Neuronal stem cell (in vitro differentiated cells): ENCODE data around the gene ARMC5.
"Not testable (repeated sequence)": the region's sequence is repeated elsewhere in the genome, so short reads cannot be mapped to it uniquely, and the experiment has no call there.

Source experiments
- DNase-seq: peaks from one replicate; pipeline ENCODE4 v3.0.0-alpha.2; 2013; ENCODE audit warnings: low spot score
- H2AFZ ChIP-seq: one replicate; pipeline ENCODE4 v1.6.1; 2013; ENCODE audit warnings: mild to moderate bottlenecking, low read length, inconsistent platforms
- H2AK5ac ChIP-seq: 2 replicates; pipeline ENCODE4 v1.6.1; 2013; ENCODE audit warnings: low read depth, mild to moderate bottlenecking, inconsistent platforms, low read length, moderate library complexity, mixed read lengths
- H2BK120ac ChIP-seq: 2 replicates; pipeline ENCODE4 v1.6.1; 2013; ENCODE audit warnings: low read depth, mild to moderate bottlenecking, inconsistent platforms, low read length, moderate library complexity, mixed read lengths
- H2BK12ac ChIP-seq: one replicate; pipeline ENCODE4 v1.6.1; 2013; ENCODE audit warnings: low read length, inconsistent platforms
- H2BK15ac ChIP-seq: 2 replicates; pipeline ENCODE4 v1.6.1; 2013; ENCODE audit warnings: mild to moderate bottlenecking, low read length, inconsistent platforms, mixed read lengths
- H2BK5ac ChIP-seq: one replicate; pipeline ENCODE4 v1.6.1; 2013; ENCODE audit warnings: inconsistent platforms, mild to moderate bottlenecking, low read length, moderate library complexity
- H3K14ac ChIP-seq: one replicate; pipeline ENCODE4 v1.6.1; 2013; ENCODE audit warnings: low read length, inconsistent platforms
- H3K18ac ChIP-seq: 2 replicates; pipeline ENCODE4 v1.6.1; 2013; ENCODE audit warnings: low read length, inconsistent platforms
- H3K23ac ChIP-seq: 2 replicates; pipeline ENCODE4 v1.6.1; 2013; ENCODE audit warnings: low read depth, mild to moderate bottlenecking, mixed read lengths, low read length, inconsistent platforms; ENCODE audit not compliant: poor library complexity
- H3K27ac ChIP-seq: replicated peaks from 3 replicates; pipeline ENCODE4 v1.5.1; 2013; ENCODE audit warnings: low read length, inconsistent platforms
- H3K27me3 ChIP-seq, 3 experiments: 2 replicates each; pipeline ENCODE4 v1.6.1; 2013; ENCODE audit warnings: low read length in 3 of 3, mild to moderate bottlenecking in 2 of 3, inconsistent platforms in 1 of 3, low read depth in 1 of 3, mixed read lengths in 1 of 3, moderate library complexity in 1 of 3; ENCODE audit not compliant: control insufficient read depth in 3 of 3, insufficient read depth in 3 of 3
- H3K36me3 ChIP-seq, 2 donors: replicated peaks in 1 of 2; 2 replicates each; pipeline ENCODE4 v1.6.1; 2013; ENCODE audit warnings: low read length in 2 of 2; ENCODE audit not compliant: control insufficient read depth in 2 of 2, insufficient read depth in 2 of 2
- H3K4ac ChIP-seq: 2 replicates; pipeline ENCODE4 v1.6.1; 2013; ENCODE audit warnings: inconsistent platforms, mild to moderate bottlenecking, low read length, moderate library complexity
- H3K4me1 ChIP-seq, 2 donors: 1 replicate in 1 of 2; 2 replicates in 1 of 2; pipeline ENCODE4 v1.6.1; 2013; ENCODE audit warnings: low read length in 2 of 2, low read depth in 1 of 2; ENCODE audit not compliant: control insufficient read depth in 2 of 2, insufficient read depth in 1 of 2
- H3K4me2 ChIP-seq: one replicate; pipeline ENCODE4 v1.6.1; 2013; ENCODE audit warnings: mild to moderate bottlenecking, low read length, inconsistent platforms; ENCODE audit not compliant: insufficient read depth, poor library complexity, severe bottlenecking
- H3K4me3 ChIP-seq, 2 donors: 2 replicates each; pipeline ENCODE4 v1.5.1; 2013; ENCODE audit warnings: low read length in 2 of 2, mild to moderate bottlenecking in 2 of 2, inconsistent platforms in 1 of 2, moderate library complexity in 1 of 2
- H3K79me1 ChIP-seq: one replicate; pipeline ENCODE4 v1.6.1; 2013; ENCODE audit warnings: low read depth, mild to moderate bottlenecking, inconsistent platforms, low read length, moderate library complexity
- H3K9ac ChIP-seq: one replicate; pipeline ENCODE4 v1.6.1; 2013; ENCODE audit warnings: mild to moderate bottlenecking, low read depth, low read length, inconsistent platforms; ENCODE audit not compliant: poor library complexity
- H3K9me3 ChIP-seq, 2 donors: replicated peaks in 1 of 2; 2 replicates each; pipeline versions ENCODE3 to v1.6.1; 2013; ENCODE audit warnings: low read length in 2 of 2, mild to moderate bottlenecking in 2 of 2, inconsistent platforms in 1 of 2, low read depth in 1 of 2, mixed read lengths in 1 of 2, moderate library complexity in 1 of 2; ENCODE audit not compliant: control insufficient read depth in 2 of 2, insufficient read depth in 1 of 2
- H4K8ac ChIP-seq: one replicate; pipeline ENCODE4 v1.6.1; 2013; ENCODE audit warnings: low read depth, mild to moderate bottlenecking, inconsistent platforms, low read length, moderate library complexity
- H4K91ac ChIP-seq: one replicate; pipeline ENCODE4 v1.6.1; 2013; ENCODE audit warnings: low read length, low read depth, mild to moderate bottlenecking, inconsistent platforms; ENCODE audit not compliant: poor library complexity
- WGBS, 2 donors: extraction: QIAGEN DNeasy Blood & Tissue Kit; methylation state at CpG; one replicate each; pipeline ENCODE4 v1.1.7; 2013; ENCODE audit warnings: missing lambda C conversion rate in 2 of 2, mixed read lengths in 1 of 2; ENCODE audit not compliant: insufficient read length in 2 of 2, insufficient replicate concordance in 1 of 2; ENCODE audit errors: extremely low coverage in 2 of 2; 5-methylcytosine and 5-hydroxymethylcytosine counted together

The ARMC5 gene

GRCh38 chr16:31438414-31438813 is 20.9 kb upstream of the ARMC5 start:
- no peak overlapping the region for H2AK5ac ChIP-seq
- no peak overlapping the region for H3K4ac ChIP-seq
- H2BK12ac ChIP-seq: no peak overlapping the region
- H2AFZ ChIP-seq: no peak overlapping the region
- no peaks in the 10 kb centered on the region for H3K27me3 ChIP-seq
- no peak overlapping the region for H3K4me3 ChIP-seq
- H3K9me3 ChIP-seq: no peaks in the 10 kb centered on the region
- whole genome bisulfite sequencing, 2 donors: no CpG with 5 or more reads among the region's 2 CpGs
- no peaks in the 10 kb centered on the region for H3K36me3 ChIP-seq
- no peak overlapping the region for H3K23ac ChIP-seq
- H3K27ac ChIP-seq: no peak overlapping the region
- H3K4me2 ChIP-seq: no peak overlapping the region
- no peaks in the 10 kb centered on the region for H3K79me1 ChIP-seq
- no peak overlapping the region for H2BK120ac ChIP-seq
- no peak overlapping the region for H3K14ac ChIP-seq
- no peak overlapping the region for H2BK15ac ChIP-seq
- no peak overlapping the region for H4K91ac ChIP-seq
- no peak for DNase-seq
- no peak overlapping the region for H3K18ac ChIP-seq
- no peak overlapping the region for H4K8ac ChIP-seq
- no peak overlapping the region for H2BK5ac ChIP-seq
- no peaks in the 10 kb centered on the region for H3K4me1 ChIP-seq
- H3K9ac ChIP-seq: no peak overlapping the region

- not testable (repeated sequence) for H3K9ac ChIP-seq, H2AFZ ChIP-seq, H3K27ac ChIP-seq, H2BK15ac ChIP-seq, H2AK5ac ChIP-seq, H3K27me3 ChIP-seq, H3K14ac ChIP-seq, H3K4me3 ChIP-seq, H3K79me1 ChIP-seq, H4K8ac ChIP-seq, H3K18ac ChIP-seq, H3K36me3 ChIP-seq, H3K4me2 ChIP-seq, H3K9me3 ChIP-seq, H3K23ac ChIP-seq, H3K4me1 ChIP-seq, H2BK5ac ChIP-seq, H2BK12ac ChIP-seq, H2BK120ac ChIP-seq, DNase-seq, H4K91ac ChIP-seq, H3K4ac ChIP-seq
- no CpG with 5 or more reads among the region's 4 CpGs for WGBS, 2 donors
Measured at GRCh38 chr16:31439023-31439422, 20.3 kb upstream of the ARMC5 start.

GRCh38 chr16:31439519-31439918 is 19.8 kb upstream of the ARMC5 start:
- no peak overlapping the region for H4K8ac ChIP-seq
- no peak for DNase-seq
- no peak overlapping the region for H4K91ac ChIP-seq
- H3K27me3 ChIP-seq: no peaks in the 10 kb centered on the region
- no CpG with 5 or more reads among the region's 3 CpGs for WGBS, 2 donors
- no peaks in the 10 kb centered on the region for H3K4me1 ChIP-seq
- H2AFZ ChIP-seq: no peak overlapping the region
- H2AK5ac ChIP-seq: no peak overlapping the region
- H3K4me3 ChIP-seq: no peak overlapping the region
- no peak overlapping the region for H3K27ac ChIP-seq
- H2BK15ac ChIP-seq: no peak overlapping the region
- no peaks in the 10 kb centered on the region for H3K9me3 ChIP-seq
- H3K36me3 ChIP-seq: no peaks in the 10 kb centered on the region
- no peak overlapping the region for H3K14ac ChIP-seq
- no peak overlapping the region for H2BK12ac ChIP-seq
- no peak overlapping the region for H3K18ac ChIP-seq
- no peaks in the 10 kb centered on the region for H3K79me1 ChIP-seq
- H2BK120ac ChIP-seq: no peak overlapping the region
- H3K4ac ChIP-seq: no peak overlapping the region
- H3K9ac ChIP-seq: no peak overlapping the region
- H3K23ac ChIP-seq: no peak overlapping the region
- H2BK5ac ChIP-seq: no peak overlapping the region
- H3K4me2 ChIP-seq: no peak overlapping the region

- DNase-seq: no peak
- H4K91ac ChIP-seq: no peak overlapping the region
- no CpG with 5 or more reads among the region's 4 CpGs for WGBS, 2 donors
Measured at GRCh38 chr16:31440516-31441184, 18.7 kb upstream of the ARMC5 start.

More at GRCh38 chr16:31440516-31441184, 18.7 kb upstream of the ARMC5 start:
- Histone ChIP-seq H3K14ac (no peak overlapping the region), H2BK5ac (no peak overlapping the region), H2BK15ac (no peak overlapping the region), H2BK12ac (no peak overlapping the region), H3K27me3 (no peaks in the 10 kb centered on the region), H4K8ac (no peak overlapping the region), H3K27ac (no peak overlapping the region), H3K4me3 (no peak overlapping the region), H3K4me2 (no peak overlapping the region), H3K9ac (no peak overlapping the region), H2AK5ac (no peak overlapping the region), H3K4me1 (no peaks in the 10 kb centered on the region), H3K79me1 (no peaks in the 10 kb centered on the region), H3K23ac (no peak overlapping the region), H2BK120ac (no peak overlapping the region), H2AFZ (no peak overlapping the region), H3K4ac (no peak overlapping the region), H3K9me3 (no peaks in the 10 kb centered on the region), H3K18ac (no peak overlapping the region), H3K36me3 (no peaks in the 10 kb centered on the region)
